KOPT-K1 (cell line): ENCODE results near the gene RNF141.
A peak's percentile ranks its signal among the peaks of the same experiment; 100 is the strongest.

Experiments
- H3K27ac ChIP-seq: fragments of 200-600 bp; sonication (generic); 2 replicates; pipeline ENCODE4 v1.5.1; 2016; ENCODE audit warnings: antibody characterized with exemption, mild to moderate bottlenecking, low read depth, low read length; ENCODE audit not compliant: poor library complexity, severe bottlenecking
- H3K36me3 ChIP-seq: fragments of 200-600 bp; sonication (generic); 2 replicates; pipeline ENCODE4 v1.5.1; 2017; ENCODE audit warnings: antibody characterized with exemption, mild to moderate bottlenecking, low read length, moderate library complexity; ENCODE audit not compliant: insufficient read depth
- H3K9me3 ChIP-seq: fragments of 200-600 bp; sonication (generic); 2 replicates; pipeline ENCODE4 v1.5.1; 2017; ENCODE audit warnings: antibody characterized with exemption, low read length, mild to moderate bottlenecking; ENCODE audit not compliant: insufficient read depth, poor library complexity, severe bottlenecking

Gene RNF141, protein sequence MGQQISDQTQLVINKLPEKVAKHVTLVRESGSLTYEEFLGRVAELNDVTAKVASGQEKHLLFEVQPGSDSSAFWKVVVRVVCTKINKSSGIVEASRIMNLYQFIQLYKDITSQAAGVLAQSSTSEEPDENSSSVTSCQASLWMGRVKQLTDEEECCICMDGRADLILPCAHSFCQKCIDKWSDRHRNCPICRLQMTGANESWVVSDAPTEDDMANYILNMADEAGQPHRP

DNA sequence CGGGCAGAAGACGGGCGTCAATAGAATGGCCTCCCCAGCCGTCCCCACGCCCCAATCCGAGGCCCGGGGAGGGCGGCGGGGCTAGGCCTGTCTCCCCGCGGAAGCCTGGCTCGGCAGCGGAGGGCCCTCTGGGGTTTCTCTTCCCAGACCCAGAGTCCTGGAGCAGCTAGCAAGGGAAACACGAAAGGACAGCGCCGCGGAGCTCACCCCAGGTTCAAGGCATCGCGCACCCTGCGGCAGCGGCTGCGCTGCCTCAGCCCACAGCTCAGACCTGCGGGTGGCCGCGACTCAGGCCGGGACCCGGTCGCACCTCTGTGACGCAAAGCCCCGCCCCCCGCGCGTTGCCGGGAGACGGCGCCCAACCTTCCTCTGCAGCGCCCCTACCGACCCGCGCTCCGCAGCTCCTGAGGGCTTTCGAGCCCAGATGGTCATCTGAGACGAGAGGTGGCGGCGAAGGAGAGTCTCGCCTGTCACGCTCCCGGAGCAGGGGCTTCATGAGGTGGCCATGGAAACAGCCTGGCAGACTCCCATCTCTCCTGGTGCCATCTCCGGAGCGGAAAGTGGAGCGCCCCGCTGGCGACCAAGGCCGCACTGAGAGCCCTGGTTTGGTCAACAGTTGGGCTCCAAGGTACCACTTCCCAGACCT lies at the start of gene RNF141:
TSS of gene RNF141 (minus strand) at position 273 of the 646 bp plus-strand sequence. CDS start 7,029 bp downstream, outside the sequence.
- Histone ChIP-seq H3K36me3 (no peaks in the 10 kb centered on the region), H3K27ac (peak within 1 kb of the TSS; percentile 53), H3K9me3 (peaks cover 20% of the 10 kb centered on the region)

GRCh38 chr11:10590218-10590915 lies 49.4 kb upstream of the RNF141 start:
- H3K9me3 ChIP-seq = no peaks in the 10 kb centered on the region
- H3K27ac ChIP-seq = no peak overlapping the region
- no peaks in the 10 kb centered on the region for H3K36me3 ChIP-seq

- no peak overlapping the region for H3K27ac ChIP-seq
- no peaks in the 10 kb centered on the region for H3K36me3 ChIP-seq
- H3K9me3 ChIP-seq = no peaks in the 10 kb centered on the region
These were observed 47.9 kb upstream of the RNF141 start for GRCh38 chr11:10588904-10589303.

DNA sequence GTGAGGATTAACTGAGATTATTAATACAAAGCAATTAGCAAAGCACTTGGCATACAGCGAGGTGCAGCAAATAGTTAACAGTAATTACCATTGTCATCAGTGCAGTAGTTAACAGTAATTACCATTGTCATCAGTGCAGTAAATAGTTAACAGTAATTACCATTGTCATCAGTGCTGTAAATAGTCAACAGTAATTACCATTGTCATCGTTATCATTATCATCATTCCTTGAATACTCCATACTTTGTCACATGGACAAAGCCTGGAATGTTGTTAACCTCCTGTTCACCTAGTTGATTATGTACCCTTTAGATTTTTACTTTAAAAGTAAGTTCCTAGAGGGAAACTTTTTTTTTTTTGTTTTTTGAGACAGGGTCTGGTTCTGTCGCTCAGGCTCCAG lies 47.0 kb upstream of the RNF141 start:
- H3K36me3 ChIP-seq = no peaks in the 10 kb centered on the region
- no peak overlapping the region for H3K27ac ChIP-seq
- H3K9me3 ChIP-seq = no peaks in the 10 kb centered on the region

- no peak overlapping the region for H3K27ac ChIP-seq
- H3K36me3 ChIP-seq = no peaks in the 10 kb centered on the region
- H3K9me3 ChIP-seq = no peaks in the 10 kb centered on the region
These were observed 46.4 kb upstream of the RNF141 start for GRCh38 chr11:10587388-10587787.

DNA sequence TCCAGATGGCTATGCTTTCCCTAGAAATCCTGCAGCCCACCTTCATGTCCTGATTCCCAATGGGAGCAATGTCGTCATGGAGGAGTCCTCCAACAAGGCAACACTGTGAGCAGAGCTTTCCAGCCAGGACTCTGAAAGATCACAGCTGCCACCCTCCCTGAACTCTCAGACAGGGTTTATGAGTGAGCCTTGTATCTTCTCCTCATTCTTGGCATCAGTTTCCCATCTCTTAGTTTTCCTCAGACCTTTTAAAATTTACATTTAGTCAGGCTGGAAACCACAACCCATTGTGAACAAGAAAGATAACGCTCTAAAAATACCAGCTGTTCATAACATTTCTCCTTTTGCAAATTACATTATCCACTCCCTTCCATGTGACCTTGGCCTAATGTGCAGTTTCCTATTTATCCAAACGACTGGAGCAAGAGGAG lies 43.1 kb upstream of the RNF141 start:
- H3K27ac ChIP-seq = no peak overlapping the region
- no peaks in the 10 kb centered on the region for H3K9me3 ChIP-seq
- no peaks in the 10 kb centered on the region for H3K36me3 ChIP-seq

GRCh38 chr11:10581481-10582019 lies 40.6 kb upstream of the RNF141 start:
- no peak overlapping the region for H3K27ac ChIP-seq
- no peaks in the 10 kb centered on the region for H3K9me3 ChIP-seq
- H3K36me3 ChIP-seq = no peaks in the 10 kb centered on the region

GRCh38 chr11:10580623-10581022 lies 39.6 kb upstream of the RNF141 start:
- no peaks in the 10 kb centered on the region for H3K9me3 ChIP-seq
- no peaks in the 10 kb centered on the region for H3K36me3 ChIP-seq
- no peak overlapping the region for H3K27ac ChIP-seq

GRCh38 chr11:10579700-10580099 lies 38.7 kb upstream of the RNF141 start:
- no peaks in the 10 kb centered on the region for H3K9me3 ChIP-seq
- no peaks in the 10 kb centered on the region for H3K36me3 ChIP-seq
- H3K27ac ChIP-seq = no peak overlapping the region

DNA sequence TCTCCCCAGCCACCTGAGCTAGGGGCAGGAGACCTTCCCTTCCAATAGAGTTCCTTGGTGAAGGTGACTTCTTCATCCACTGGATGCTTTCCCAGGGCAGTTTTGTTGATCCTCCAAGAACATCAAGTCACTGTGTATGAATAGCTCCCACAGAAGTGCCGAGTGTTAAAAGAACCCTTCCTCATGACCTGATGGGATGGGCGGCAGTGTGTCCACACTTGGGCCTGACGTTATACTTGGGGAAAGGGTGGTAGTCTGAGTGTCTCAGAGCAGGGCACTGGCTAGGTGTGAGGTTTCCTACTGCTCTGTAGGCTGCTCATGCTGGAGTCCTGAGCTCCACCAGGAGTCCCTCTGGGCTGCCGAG lies 35.0 kb upstream of the RNF141 start:
- Histone ChIP-seq H3K36me3 (no peaks in the 10 kb centered on the region), H3K27ac (no peak overlapping the region), H3K9me3 (no peaks in the 10 kb centered on the region)

- no peaks in the 10 kb centered on the region for H3K9me3 ChIP-seq
- H3K36me3 ChIP-seq = no peaks in the 10 kb centered on the region
- H3K27ac ChIP-seq = no peak overlapping the region
These were observed 34.5 kb upstream of the RNF141 start for GRCh38 chr11:10575346-10576034.

DNA sequence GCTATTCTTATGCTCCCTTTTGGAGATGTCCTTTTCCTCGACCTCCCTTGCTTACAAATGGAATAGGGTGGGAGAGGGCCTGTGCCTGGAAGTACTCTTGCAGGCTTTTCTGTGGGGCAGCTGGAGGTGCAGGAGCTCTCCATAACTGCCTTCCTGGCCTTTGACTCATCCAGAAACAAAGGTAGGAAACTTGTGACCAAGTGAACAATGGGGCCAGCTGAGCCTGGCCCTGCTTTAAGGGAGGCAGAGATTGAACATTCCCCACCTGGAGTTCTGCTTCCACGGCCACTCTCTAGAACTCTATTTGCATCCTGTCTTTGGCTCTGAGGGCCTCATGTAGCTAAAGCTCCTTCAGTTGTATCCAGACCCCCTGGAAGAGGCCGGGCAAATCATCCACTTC lies 32.6 kb upstream of the RNF141 start:
- no peak overlapping the region for H3K27ac ChIP-seq
- H3K36me3 ChIP-seq = no peaks in the 10 kb centered on the region

GRCh38 chr11:10573028-10573427 lies 32.0 kb upstream of the RNF141 start:
- Histone ChIP-seq H3K9me3 (no peaks in the 10 kb centered on the region), H3K27ac (no peak overlapping the region), H3K36me3 (no peaks in the 10 kb centered on the region)

More for the DNA sequence above, 32.6 kb upstream of the RNF141 start:
- H3K9me3 ChIP-seq = no peaks in the 10 kb centered on the region

- no peak overlapping the region for H3K27ac ChIP-seq
- H3K9me3 ChIP-seq = no peaks in the 10 kb centered on the region
- H3K36me3 ChIP-seq = no peaks in the 10 kb centered on the region
These were observed 31.5 kb upstream of the RNF141 start for GRCh38 chr11:10572533-10572932.

- H3K36me3 ChIP-seq = no peaks in the 10 kb centered on the region
- no peaks in the 10 kb centered on the region for H3K9me3 ChIP-seq
- no peak within 1 kb of the TSS for H3K27ac ChIP-seq
These were observed 27.5 kb upstream of the RNF141 start, which contains the start of gene LYVE1 for GRCh38 chr11:10568486-10568941. Gene LYVE1, minus strand, starts transcription at chr11:10568665. Its CDS starts 133 bp downstream, at chr11:10568532.
